ENCODE data around the gene SUN3.
A peak's percentile ranks its signal among the peaks of the same experiment; 100 is the strongest.
"Not testable (repeated sequence)": the region's sequence is repeated elsewhere in the genome, so short reads cannot be mapped to it uniquely, and the experiment has no call there.

SUN3 gene

DNA sequence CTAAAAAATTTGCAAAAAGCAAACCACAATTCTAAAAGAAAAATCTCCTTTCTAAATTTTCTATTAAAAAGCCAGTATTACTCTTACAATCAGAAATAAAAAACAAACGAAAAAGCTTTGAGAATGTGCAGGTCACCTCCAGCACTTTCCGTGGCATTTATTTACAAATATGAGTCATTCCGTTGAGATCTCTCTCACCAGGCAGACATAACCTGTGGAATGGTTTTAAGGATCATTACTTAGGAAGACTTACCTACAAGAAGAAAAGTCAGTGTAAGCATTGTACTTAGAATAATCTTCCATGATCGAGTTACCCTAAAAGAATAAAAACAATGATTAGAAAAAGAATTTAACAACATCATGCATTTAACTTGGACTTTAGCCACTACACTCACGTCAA lies 3.3 kb downstream of the SUN3 start:
- DNase-seq = no peak

DNA sequence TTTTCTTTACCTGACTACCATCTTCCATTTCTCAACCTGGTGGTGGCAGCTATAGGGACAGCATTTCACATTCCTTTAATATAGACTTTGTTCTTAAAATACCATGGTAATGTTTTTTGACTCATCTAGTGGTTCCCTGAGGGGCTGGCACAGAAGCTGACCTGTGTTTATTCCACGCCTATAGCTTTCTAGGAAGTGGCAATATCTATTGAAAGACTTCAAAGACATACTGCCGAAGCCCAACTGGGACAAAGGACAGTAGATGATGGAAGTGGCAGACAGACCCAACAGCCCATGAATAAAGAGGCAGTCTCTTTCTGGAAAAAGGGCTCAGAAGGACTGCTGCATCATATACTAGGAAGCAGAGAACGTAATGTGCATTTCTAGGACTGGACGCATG lies 11.2 kb downstream of the SUN3 start:
- DNase-seq = no peak

DNA sequence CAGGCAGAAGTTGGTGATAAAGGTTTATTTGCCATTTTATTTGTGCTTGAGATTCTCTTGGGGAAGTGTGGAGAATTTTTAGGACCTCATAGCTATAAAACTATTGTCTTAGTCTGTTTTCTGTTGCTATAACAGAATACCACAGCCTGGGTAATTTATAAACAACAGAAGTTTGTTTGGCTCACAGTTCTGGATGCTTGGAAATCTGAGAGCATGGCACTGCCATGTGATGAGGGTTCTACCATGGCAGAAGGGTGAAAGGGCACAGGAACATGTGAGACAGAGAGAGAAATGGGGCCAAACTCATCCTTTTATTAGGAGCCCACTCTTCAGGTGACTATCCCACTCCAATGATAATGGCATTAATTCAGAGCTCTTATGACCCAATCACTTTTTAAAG lies 12.3 kb downstream of the SUN3 start:
- no peak for DNase-seq

DNA sequence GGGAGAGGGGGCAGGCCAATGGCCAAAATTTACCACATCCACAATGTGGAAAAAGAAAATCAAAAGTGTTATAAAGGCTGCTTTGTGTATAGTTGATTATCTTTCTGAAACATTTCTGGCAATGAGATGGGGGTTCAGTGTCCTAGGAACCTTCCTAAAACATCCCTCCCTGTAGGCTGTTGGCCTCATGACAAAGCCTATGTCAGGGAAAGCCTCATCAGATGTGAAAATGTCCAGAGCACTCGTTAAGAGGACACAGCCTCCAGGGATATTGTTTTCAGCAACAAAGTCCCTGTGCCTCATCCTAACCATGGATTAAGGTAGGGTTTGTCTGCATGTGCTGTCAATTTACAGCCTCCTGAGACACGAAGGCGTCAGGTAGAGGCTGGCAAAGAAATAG lies 17.0 kb downstream of the SUN3 start:
- DNase-seq = no peak

DNA sequence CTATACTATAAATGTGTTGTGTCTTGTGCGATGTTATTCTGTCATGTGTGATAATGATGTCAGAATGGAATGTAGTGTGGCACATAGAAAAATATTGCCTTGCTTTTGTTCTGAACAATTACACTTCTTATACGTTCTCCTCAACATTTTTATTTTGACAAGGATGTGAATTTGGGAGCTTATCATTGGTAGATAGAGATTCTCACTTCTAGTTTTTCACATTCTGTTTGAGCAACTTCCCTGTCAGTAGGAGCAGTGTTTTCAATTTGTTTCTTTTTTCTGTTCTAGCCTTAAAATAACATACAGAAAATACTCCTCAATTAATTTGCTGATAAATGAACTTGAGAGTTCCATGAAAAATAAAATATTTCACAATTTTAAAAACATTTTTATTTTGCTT lies 17.6 kb downstream of the SUN3 start:
- DNase-seq = no peak

DNA sequence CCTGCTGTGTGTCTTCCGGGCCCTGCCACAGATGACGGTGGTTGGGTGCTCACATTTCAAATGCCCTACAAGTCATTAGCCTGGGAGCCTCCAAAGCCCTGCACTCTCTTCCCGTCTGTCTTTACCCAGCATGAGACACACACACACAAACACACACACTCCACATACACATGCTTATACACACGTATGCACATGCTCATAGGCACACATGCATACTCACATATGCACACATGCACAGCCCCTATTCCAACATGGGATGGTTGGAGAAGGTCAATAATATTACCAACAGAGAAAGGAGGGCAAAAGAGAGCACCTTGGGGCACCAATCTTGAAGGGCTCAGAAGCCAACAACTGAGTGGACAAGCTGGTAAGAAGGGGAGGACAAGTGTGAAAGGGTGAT lies 19.0 kb downstream of the SUN3 start:
- DNase-seq = no peak

DNA sequence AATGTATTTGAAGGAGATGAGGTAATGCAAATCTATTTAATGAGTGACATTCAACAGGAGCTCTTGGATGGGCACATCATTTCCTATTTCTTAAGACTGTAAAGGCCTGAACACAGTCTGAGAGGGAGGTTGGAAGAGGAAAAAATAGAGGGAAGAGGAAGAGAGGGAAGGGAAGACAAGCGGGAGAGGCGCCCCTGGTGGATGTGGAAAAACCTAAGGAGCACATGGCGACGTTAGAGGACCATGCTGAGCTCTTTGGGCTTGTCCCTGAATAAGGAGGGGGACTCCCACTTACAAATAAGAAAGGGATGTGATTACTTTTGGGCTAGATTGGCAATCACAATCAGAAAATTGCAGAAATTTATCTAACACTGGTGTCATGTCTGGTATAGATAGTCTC lies 19.6 kb downstream of the SUN3 start:
- DNase-seq = no peak

DNA sequence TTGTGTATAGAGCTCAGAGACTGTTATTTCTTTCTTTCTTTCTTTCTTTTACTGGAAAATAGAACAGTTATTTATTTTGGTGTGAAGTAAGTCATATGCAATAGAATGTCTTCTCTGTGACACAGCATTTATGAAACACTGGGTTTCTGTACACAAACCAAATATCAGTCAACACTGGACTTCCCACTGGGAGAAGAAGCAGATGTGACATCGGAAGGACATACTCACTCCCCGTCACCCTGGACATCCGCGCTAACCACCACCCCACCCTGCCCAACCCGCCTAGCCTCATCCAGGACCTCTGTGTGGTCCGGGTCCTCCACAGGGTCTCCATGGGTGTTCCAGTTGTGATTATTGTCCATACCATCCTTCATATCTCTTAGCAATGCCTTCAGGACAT lies 22.0 kb downstream of the SUN3 start:
- no peak for DNase-seq

DNA sequence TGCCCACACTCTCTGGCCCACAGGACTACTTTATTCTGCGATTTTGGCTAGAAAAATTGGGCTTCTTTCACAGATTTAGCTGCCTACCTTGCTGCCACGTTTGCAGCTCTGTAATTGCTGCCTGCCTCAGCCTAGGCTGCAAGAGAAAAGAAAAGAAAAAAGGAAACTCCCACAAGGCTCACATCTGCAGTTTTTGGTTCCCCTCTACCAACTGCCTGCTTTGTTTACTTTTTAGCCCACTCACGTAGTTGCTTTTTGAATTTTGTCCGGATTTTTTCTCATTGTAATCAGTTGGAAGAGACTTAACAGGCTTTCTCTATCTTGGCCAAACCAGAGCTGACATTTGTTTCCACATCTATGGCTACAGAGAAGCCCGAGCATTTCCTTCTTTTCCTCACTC lies 24.3 kb downstream of the SUN3 start:
- DNase-seq = no peak

DNA sequence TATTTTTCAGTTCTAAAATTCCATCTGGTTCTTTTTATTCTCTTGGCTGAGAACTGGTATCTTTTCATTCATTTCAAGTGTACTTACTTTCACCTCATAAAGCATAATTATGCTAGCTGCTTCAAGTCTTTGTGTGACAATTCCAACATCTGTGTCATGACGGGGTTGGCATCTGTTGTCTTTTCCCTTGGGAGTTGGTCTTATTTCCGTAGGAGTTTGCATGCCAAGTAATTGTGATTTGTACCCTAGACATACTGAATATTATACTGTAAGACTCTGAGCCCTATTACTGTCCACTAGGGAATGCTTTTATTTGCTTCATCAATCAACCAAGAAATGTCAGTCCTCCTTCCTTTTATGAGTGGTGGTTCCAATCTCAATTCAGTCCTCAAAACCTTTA lies 24.9 kb downstream of the SUN3 start:
- DNase-seq = no peak

DNA sequence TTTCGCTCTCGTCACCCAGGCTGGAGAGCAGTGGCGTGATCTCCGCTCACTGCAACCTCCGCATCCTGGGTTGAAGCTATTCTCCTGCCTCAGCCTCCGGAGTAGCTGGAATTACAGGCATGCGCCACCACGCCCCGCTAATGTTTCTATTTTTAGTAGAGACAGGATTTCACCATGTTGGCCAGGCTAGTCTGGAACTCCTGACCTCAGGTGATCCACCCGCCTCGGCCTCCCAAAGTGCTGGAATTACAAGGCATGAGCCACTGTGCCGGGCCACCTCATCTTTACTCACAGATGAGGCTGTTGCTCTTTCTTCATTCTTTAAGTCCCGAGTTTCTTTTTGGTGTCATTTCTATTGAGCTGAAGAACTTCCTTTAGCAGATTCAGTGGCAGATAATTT lies 28.7 kb downstream of the SUN3 start:
- not testable (repeated sequence) for DNase-seq

DNA sequence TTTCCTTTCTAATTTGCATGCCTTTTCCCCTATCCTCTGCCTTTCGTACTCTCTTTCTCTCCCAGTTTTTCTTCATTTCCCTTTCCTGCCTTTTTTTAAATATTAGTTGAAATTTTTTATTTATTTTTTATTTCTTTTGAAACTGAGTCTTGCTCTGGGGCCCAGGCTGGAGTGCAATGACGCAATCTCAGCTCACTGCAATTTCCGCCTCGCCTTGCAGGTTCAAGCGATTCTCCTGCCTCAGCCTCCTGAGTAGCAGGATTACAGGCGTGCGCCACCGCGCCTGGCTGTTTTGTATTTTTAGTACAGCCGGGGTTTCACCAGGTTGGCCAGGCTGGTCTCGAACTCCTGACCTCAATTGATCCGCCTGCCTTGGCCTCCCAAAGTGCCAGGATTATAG lies 29.5 kb downstream of the SUN3 start:
- DNase-seq = no peak

DNA sequence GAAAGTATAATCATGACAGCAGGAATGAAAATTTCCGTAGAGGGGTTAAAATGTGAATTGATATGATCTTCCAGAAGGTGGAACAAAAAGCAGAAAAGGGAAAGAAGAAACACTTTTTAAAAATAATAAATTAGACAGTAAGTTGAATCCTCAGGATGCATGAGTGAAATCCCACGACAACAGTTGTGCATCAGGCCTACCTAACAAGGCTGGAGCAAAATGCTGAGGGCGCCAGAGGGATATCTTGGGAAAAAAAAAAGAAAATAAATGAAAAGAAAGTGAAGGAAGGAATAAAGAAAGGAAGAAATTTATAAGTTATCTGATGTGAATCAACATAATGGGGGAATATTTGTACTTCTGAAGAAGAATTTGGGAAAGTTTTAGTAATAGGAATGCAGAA lies 36.5 kb downstream of the SUN3 start:
- no peak for DNase-seq

DNA sequence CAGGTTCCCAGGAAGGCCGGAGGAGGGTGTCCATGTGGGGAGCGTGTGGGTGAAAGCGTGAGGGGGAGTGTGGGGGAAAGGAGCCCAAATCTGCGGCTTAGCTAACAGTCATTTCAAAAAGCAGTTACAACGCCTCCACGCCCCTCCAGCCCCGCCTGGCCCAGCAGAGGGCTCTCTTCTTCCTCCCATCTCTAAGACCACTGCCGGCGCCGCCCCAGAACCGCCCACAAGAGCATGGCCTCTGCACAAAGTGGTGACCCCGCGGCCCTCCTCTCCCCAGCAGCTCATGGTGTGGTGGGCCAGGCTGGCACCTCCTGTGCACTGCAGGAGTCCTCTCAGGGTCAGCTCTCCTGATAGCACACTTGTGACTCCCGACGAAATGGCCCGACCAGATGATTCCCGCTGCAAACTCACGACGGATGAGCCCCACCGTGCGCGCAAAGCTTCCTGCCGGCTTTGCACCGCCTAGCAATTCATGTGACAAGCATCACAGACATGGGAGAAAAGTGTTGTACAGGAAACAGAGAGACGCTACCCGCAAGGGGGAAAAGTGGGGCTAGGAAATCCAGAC lies 37.1 kb downstream of the SUN3 start:
- no peak for DNase-seq

DNA sequence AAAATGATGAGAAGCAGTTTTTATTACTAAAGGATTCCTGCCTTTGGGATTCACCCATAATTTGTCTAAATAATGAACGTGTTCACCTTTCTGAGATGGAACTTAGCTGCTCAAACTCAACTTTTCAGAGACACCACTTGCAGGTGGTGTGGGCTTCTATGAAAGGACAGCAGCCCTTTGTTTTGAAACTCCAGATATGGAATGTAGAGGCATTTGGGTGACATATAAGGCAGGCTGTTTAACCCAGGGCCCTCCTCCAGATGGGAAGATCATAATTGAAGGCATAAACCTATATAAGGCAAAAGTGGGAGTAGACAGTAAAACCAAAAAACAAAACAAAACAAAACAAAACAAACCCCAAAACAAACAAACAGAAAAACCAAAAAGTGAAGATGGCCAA lies 37.6 kb downstream of the SUN3 start:
- DNase-seq = no peak

DNA sequence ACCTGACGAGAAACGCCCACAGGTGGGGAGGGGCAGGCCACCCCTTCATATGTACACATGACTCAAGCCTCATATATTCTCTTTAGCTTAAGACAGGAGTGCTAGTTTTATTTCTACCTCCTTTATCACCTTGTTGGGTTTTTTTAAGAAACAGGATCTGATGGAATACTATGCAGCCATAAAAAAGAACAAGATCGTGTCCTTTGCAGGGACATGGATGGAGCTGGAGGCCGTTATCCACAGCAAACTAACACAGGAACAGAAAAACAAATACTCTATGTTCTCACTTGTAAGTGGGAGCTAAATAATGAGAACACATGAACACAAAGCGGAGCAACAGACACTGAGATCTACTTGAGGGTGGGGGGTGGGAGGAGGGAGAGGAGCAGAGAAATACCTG lies 38.3 kb downstream of the SUN3 start:
- DNase-seq = no peak

DNA sequence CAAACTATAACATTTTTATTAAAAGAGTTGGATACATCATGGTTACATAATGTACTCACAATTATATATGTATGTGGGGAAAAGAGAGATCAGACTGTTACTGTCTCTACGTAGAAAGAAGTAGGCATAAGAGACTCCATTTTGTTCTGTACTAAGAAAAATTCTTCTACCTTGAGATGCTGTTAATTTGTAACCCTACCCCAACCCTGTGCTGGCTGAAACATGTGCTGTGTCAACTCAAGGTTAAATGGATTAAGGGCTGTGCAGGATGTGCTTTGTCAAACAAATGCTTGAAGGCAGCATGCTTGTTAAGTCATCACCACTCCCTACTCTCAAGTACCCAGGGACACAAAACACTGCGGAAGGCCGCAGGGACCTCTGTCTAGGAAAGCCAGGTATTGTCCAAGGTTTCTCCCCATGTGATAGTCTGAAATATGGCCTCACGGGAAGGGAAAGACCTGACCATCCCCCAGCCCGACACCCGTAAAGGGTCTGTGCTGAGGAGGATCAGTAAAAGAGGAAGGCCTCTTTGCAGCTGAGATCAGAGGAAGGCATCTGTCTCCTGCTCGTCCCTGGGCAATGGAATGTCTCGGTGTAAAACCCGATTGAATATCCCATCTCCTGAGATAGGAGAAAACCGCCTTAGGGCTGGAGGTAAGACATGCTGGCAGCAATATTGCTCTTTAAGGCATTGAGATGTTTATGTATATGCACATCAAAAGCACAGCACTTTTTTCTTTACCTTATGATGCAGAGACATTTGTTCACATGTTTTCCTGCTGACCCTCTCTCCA lies 39.1 kb downstream of the SUN3 start:
- DNase-seq = not testable (repeated sequence)

DNA sequence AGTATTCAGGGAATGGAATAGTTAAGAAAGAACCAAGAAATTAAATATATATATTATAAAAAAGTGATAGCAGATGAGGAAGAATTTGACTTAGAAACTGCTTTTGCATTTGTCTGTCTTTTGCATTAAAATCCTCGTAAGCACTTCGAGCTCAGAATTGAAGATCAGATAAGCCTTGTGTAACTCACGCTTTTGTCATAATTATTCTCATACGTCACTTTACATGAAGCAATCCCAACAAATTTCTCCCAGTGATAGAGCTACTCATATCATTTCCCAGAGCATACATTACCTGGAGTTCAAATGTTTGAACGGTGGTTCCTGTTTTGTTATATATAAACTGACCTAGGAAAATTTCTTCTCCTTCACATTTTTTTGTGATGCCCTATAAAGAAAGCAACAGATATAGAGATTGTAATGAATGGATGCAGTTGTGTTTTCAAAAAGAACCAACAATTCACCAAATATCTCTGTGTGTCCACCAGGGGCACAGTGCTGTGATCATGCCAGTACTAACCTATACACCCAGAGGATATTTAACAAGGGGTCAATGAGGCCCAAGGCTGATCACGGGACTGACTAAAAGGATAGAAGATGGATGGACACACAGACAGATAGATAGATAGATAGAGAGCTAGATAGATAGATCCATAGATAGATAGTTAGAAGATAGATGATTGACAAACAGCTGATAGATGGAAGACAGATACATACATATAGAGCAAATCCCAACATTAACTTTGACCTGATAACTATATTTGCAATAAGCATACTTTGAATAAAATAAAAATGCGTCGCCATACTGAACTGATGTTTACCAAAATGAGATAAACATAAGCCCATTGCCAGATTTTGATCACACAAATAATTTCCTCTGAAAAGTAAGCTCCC lies 40.2 kb downstream of the SUN3 start:
- DNase-seq = no peak

DNA sequence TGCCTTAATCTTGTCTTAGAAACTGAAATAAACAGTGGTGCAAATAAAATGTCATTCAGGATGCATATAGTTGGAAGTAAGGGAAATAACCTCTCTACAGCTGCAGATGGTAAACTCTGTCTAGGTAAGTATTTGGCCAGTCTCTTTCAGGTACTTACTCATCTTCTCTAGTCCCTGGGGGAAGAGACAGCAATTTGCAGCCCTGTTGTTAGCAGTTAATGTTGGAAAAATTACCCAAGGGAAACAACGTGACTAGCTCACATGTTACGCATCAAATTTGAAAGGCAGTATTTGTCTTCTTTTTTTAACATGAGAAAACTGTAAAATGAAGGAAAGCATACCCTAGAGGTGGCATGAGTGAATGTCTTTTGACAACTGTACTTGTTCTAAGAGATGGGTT lies 46.3 kb downstream of the SUN3 start:
- DNase-seq = no peak

DNA sequence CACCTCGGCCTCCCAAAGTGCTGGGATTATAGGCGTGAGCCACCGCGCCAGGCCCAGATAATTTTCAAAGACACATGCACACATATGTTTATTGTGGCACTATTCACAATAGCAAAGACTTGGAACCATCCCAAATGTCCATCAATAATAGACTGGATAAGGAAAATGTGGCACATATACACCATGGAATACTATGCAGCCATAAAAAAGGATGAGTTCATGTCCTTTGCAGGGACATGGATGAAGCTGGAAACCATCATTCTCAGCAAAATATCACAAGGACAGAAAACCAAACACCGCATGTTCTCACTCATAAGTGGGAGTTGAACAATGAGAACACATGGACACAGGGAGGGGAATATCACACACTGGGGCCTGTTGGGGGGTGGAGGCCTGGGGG lies 48.3 kb downstream of the SUN3 start:
- not testable (repeated sequence) for DNase-seq

DNA sequence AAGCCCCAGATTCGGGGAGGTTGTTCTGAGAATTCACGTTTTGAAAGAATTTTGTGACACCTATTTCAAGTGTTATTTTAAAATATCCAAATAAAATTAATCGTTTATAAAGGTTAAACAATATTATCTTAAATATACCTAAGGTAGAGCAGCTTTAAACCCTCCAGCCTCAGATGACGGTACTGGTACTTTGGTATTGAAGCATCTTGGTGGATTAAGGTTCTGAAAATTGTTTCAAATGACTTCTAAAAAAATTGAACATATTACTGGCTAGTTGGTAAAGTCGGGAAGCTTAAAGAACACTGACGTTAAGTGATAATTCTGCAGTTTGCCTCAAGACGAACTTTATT lies 49.1 kb downstream of the SUN3 start:
- no peak for DNase-seq

DNA sequence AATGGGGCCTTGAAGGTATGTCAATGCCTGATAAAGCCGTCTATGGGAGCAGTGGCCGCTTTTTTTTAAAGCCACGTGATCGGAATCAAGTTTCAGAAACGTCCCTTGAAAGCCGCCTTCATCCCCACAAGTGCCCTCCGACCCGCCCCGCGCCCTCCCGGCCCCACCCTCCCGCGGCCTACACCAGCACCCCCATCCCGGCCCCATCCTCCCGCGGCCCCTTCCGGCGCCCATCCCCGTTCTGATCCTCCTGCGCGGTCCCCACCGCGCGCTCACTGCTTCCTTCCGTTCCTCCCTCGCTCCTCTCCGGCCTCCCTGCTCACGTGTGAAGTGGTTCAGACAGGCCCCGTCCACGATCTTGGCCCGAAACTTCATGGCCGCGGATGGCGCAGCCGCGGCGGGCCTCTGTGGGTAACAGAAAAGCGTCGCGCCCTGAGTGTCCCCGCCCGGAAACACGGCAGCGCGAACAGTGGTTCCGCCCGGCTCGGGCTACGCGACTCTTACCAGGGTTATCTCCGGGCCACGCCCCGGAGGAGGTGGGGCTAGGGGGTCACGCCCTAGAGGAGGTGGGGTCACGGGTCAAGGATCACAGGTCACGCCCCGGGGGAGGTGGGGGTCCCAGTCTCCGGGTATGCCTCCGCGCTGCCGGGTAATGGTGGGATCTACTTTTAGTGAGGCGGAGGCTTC lies 49.6 kb downstream of the SUN3 start, which contains the start of gene HUS1:
Gene HUS1 (minus strand): TSS at position 471 of the 687 bp plus-strand sequence. CDS start 96 bp downstream, at position 375.
- DNase-seq = peak; percentile 84

DNA sequence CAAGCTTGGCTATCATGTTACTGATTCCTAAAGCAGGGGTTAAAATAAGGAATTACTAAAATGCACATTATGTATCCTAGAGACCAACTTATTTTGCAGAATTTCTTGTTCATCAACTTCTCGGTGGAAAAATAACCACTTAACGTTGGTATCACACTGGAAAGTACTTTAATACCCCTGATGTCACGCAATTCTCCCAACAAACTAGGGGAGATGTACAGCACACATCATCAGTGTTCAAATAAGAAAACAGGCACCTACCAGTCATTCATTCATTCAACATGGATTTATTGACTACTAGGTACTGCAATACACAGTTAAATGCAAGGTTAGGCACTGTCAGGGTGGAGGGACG lies 50.1 kb downstream of the SUN3 start:
- DNase-seq = no peak

DNA sequence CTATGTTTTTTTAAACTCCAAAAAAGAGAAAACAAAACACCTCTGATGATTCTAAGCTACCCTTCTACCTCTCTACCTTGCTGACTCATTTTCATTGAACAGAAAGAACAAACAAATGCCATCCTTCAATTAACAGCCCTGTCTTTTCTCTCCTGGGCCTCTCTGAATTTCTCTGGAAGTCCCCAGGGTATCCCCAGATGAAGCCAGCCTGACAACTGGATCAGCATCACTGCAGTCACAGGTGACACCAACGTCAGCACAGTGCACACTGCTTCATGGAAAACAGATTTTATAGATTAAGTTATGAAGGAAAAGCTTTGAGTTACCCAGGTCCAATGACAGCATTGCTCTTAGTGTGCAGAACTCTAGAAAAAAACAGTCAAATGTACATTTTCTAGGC lies 55.2 kb downstream of the SUN3 start:
- DNase-seq = no peak
